ENCODE results near the gene FAM227A. TPM values are rescaled to one million over a fixed set of nuclear protein-coding genes. Genes with fewer than 3 reads are reported as not detected.

FAM227A gene
- 0.46 to 1.1 TPM (median 0.80 TPM) in 5 replicates for total RNA-seq (2022; extraction: Qiagen RNA extraction)

DNA sequence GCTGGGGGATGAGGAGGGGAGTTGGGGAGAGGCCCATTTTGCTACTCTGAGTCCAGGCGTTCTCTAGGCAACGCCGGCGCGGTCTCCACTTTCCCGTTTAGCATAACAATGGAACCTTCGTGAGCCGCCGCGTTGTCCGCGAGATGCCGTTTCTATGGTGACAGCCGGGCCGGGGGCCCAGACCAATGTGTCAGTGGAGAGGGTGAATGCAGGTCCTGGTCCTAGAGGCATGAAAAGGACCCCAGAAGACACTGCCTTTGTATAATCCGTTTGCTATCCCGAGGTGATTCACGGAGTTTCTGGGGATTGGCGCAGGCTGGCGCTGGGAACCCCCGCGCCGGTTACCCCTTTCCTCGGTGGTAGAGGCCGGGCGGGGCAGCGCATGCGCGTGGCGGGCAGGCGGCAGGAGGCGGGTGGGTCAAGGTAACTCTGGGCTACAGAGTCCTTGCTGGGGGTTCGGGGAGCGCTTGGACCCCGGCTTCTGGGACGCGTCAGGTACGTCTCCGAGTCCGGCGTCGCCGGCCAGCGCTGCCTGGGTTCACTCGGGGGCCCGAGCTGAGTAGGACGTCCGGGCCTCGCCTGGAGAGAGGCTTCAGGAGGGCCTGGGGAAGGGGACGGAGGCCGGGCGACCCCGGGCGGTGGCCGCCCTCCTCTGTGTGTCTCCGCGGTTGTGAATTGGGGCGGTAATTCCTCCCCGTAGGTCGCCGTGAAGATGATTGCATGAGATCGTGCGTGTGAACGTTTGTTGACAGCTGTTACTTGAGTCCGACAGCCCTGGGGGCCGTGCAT, at the start of gene FAM227A, which contains the start of gene CBY1:
TSS of gene FAM227A (minus strand) at position 137 of the 789 bp plus-strand sequence. CDS start 6,224 bp downstream, outside the sequence.
TSS of gene CBY1 (plus strand) at position 383 of the 789 bp plus-strand sequence. CDS start 11,417 bp downstream, outside the sequence.

DNA sequence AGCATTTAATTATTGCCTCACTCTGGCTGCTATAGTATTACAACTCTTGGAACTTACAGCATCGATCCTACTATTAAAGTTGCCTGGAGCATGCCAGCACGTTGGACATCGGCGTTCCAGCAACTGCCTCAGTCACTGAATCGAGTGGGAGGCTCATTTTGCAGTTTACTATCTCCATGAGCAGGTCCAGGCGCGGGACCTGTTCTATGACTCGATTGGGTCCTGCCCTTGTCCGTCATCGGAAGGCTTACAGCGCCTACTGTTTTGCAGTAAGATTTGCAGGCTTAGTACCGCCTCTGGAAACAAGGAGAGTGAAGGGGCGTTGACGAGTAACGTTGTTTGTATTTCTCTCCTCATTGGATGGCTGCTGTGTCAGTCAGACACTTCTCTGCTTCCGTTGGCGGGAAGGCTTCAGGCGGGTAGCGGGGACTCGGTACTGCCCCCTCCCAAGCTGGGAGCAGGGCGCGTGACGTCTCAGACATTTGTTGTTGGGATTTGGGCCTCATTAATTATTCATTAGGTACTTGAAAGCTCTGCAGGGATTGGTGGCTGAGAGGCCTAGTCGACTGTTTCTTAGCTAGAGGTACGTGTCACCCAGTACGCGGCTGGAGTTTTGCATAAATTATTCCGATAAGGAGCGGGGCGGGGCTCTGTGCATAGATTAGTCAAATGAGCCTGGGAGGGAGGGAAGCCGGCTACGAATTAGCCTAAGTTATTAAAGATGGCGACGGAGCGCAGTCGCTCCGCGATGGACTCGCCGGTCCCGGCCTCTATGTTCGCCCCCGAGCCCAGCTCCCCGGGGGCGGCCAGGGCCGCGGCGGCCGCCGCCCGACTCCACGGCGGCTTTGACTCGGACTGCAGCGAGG, 49.3 kb upstream of the FAM227A start, which contains the start of gene GTPBP1:
TSS of gene GTPBP1 (plus strand) at position 710 of the 866 bp plus-strand sequence. CDS start at position 722, 12 bp downstream.

DNA sequence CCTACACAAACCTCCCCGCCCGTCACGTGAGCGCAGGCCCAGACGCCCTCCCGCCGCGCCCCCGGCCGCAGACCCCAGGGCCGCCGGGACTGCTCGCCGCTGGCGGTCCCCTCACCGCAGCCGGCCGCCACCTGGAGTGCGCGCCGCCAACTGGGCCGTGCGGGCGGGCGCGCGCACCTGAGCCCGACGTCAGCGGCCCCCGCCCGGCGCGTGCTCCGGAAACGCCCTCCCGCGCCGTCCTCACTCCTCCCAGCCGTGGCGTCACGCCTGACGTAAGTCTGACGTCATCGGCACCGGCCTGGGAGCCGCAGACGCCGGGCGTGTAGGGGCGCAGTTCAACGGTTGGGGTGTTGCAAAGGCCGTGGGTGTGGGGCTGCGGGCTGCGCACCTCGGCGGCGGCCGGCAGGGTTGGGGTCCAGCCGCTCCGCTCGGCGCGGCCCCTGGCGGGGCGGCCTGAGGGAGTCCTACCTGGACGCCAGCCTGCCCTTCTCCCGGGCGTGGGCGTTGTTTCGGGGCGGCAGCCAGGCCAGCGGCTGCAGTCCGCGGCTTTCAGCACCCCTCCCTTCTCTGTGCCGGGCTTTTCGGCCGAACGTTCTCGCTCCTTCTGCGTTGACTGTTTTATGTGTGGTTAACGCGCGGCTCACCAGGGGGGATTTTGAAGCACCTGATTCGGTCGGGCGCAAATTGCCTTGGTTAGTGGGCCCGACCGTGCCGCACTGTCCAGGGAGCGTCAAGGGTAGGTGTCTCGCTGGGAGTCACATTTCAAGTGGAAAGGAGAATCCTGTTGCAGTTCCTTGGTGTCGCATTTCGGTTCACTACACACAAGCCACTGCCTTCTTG, 44.8 kb upstream of the FAM227A start, which contains the start of gene JOSD1:
TSS of gene JOSD1 (minus strand) at position 155 of the 840 bp plus-strand sequence. CDS start 956 bp downstream, outside the sequence.

DNA sequence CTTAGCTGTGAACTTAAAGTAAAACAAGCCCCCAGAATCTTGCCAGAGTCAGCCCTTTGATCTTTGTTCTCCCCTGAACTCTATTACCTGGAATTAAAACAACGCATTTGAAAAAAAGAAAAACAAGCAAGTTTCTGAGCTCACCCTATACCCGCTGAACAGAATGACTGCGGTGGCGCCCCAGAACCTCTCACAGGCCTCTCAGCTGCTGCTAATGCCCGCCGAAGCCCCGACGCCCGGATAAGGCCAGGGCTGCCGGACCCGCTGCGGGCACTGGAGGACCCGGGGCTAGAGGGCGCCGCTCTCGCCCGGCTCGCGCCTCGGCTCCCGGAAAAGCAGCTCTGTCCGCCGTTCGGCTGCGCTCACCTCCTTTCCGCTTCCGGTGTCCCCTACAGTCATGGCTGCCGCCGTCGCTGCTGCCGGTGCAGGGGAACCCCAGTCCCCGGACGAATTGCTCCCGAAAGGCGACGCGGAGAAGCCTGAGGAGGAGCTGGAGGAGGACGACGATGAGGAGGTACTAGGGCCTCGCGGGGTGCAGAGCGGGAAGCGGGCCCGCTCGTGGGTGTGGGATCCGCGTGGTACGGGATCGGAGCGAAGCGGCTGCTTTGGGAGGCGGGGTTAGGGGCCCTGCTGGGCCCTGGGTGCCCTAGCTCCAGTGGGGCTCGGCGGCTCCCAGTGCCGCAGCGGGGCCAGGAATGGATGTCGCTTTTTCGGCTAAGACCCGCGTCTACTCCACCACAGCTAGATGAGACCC, 25.6 kb upstream of the FAM227A start, which contains the start of gene TOMM22:
TSS of gene TOMM22 (plus strand) at position 376 of the 754 bp plus-strand sequence. CDS start at position 398, 22 bp downstream.

DNA sequence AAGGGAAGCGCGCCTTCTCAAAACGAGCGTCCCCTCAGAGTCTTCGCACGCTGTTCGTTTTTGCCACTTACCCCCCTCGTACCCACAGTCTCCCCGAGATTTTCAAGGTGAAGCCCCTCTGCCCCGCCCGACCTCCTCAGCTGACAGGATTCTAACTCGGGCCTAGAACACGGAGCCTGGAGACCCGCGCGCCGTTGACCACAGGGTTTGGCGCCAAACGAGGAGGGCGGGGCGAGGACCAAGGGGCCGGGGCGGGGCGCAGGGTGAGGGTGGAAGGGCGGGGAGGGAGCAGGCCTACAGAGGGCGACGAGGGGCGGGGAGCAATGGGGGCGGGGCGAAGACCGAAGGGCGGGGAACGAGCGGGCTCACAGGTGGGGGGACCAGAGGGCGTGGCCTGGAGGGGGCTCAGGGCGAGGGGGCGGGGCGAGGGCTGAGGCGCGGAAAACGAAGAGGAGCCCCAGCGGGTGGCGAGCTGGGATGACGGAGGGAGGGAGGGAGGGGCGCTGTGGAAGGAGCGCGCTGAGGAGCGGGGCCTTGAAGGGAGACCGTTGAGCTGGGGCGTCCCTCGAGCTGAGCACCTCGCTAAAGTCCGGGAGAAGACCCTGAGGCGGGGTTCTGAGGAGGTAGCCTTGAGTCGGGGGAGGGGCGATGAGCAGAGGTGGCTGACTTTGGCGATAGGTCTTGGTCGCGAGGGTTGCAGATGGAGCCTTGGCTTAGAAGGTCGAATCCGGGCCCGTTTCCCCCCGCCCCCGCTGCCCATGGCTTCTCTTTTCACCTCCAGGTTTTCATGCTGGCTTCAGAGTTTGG, 86.0 kb downstream of the FAM227A start, which contains the start of gene DMC1:
TSS of gene DMC1 (minus strand) at position 212 of the 807 bp plus-strand sequence. CDS start 1,927 bp downstream, outside the sequence.

Other genes with a start within 250 kb of the FAM227A start
- 0.06 to 0.22 TPM (median 0.13 TPM) in 5 replicates for gene KCNJ4, start 201.2 kb downstream of the FAM227A start, total RNA-seq (2022; extraction: Qiagen RNA extraction)
- 16.8 to 22.5 TPM (median 20.2 TPM) in 5 replicates for gene KDELR3, start 188.3 kb downstream of the FAM227A start, total RNA-seq (2022; extraction: Qiagen RNA extraction)
- 87.0 to 97.2 TPM (median 88.3 TPM) in 5 replicates for gene DDX17, start 150.1 kb downstream of the FAM227A start, total RNA-seq (2022; extraction: Qiagen RNA extraction)
- gene DMC1, start 86.2 kb downstream of the FAM227A start, total RNA-seq (2022; extraction: Qiagen RNA extraction), result 2.6 to 5.5 TPM (median 5.0 TPM) in 5 replicates
- gene CBY1, start 246 bp upstream of the FAM227A start, total RNA-seq (2022; extraction: Qiagen RNA extraction), result 15.0 to 17.1 TPM (median 16.1 TPM) in 5 replicates
- gene TOMM22, start 25.6 kb upstream of the FAM227A start, total RNA-seq (2022; extraction: Qiagen RNA extraction), result 62.6 to 81.3 TPM (median 70.0 TPM) in 5 replicates
- gene JOSD1, start 44.6 kb upstream of the FAM227A start, total RNA-seq (2022; extraction: Qiagen RNA extraction), result 25.9 to 30.6 TPM (median 28.1 TPM) in 5 replicates
- gene GTPBP1, start 49.6 kb upstream of the FAM227A start, total RNA-seq (2022; extraction: Qiagen RNA extraction), result 7.0 to 10.8 TPM (median 10.7 TPM) in 5 replicates
- 23.8 to 38.4 TPM (median 36.7 TPM) in 5 replicates for gene SUN2, start 99.6 kb upstream of the FAM227A start, total RNA-seq (2022; extraction: Qiagen RNA extraction)
- 9.2 to 11.8 TPM (median 10.7 TPM) in 5 replicates for gene DNAL4, start 137.8 kb upstream of the FAM227A start, total RNA-seq (2022; extraction: Qiagen RNA extraction)
- gene NPTXR, start 187.6 kb upstream of the FAM227A start, total RNA-seq (2022; extraction: Qiagen RNA extraction), result 10.5 to 15.3 TPM (median 11.9 TPM) in 5 replicates
- 26.0 to 35.1 TPM (median 32.4 TPM) in 5 replicates for gene CBX6, start 215.8 kb upstream of the FAM227A start, total RNA-seq (2022; extraction: Qiagen RNA extraction)